ENCODE data around the gene DSCAML1.

The DSCAML1 gene

DNA sequence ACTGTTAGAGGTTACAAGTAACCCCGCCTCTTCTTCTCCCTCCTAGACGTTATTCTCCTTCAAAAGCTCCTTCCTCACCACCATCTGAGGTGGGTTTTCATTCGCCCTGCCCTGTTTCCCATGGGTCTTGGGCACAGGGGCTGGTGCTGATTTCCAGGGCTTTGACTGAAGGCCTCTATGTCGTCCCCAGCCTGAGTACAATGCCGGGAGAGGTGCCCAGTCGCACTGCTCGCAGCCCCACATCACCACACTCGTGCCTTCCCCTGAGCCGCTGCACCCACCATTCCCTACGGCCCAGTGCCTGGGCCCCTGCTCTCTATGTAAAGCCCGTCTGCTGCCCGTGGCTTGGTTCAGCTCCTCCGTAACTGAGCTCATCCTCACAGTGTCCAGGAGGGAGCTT is 169.8 kb downstream of the DSCAML1 start:
- H3K4me3 ChIP-seq (ENCODE audit: control insufficient read depth, low read depth, low read length) = no peak overlapping the region
- DNase-seq (ENCODE audit: low read depth) = no peak
- TF ChIP-seq, protein P1, sequence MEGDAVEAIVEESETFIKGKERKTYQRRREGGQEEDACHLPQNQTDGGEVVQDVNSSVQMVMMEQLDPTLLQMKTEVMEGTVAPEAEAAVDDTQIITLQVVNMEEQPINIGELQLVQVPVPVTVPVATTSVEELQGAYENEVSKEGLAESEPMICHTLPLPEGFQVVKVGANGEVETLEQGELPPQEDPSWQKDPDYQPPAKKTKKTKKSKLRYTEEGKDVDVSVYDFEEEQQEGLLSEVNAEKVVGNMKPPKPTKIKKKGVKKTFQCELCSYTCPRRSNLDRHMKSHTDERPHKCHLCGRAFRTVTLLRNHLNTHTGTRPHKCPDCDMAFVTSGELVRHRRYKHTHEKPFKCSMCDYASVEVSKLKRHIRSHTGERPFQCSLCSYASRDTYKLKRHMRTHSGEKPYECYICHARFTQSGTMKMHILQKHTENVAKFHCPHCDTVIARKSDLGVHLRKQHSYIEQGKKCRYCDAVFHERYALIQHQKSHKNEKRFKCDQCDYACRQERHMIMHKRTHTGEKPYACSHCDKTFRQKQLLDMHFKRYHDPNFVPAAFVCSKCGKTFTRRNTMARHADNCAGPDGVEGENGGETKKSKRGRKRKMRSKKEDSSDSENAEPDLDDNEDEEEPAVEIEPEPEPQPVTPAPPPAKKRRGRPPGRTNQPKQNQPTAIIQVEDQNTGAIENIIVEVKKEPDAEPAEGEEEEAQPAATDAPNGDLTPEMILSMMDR (IDR thresholded peaks at IDR 0.05; ENCODE audit: control insufficient read depth, insufficient read depth, low read depth, low read length, missing control alignments) = no peak

DNA sequence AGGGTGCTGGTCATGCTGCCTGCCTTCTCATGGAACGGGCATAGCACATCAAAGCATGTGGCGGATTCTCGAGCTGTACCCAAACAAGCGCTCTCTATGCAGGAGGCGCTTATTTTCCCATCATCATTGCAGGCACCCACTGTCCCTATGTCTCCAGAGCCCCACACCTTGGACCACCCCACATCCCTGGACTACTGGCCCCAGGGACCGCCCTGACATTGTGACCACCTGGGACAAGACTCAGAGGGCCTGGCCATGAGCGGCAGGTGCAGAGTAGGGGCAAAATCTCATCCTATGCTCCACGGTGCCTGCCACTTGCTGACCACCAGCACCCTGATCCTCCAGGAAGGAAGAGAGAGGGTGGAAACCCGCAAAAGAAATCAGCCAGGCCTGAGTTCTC is 170.4 kb downstream of the DSCAML1 start:
- no peak for DNase-seq (ENCODE audit: low read depth)
- TF ChIP-seq, protein P1 (IDR thresholded peaks at IDR 0.05; ENCODE audit: control insufficient read depth, insufficient read depth, low read depth, low read length, missing control alignments) = no peak
- H3K4me3 ChIP-seq (ENCODE audit: control insufficient read depth, low read depth, low read length) = no peak overlapping the region

DNA sequence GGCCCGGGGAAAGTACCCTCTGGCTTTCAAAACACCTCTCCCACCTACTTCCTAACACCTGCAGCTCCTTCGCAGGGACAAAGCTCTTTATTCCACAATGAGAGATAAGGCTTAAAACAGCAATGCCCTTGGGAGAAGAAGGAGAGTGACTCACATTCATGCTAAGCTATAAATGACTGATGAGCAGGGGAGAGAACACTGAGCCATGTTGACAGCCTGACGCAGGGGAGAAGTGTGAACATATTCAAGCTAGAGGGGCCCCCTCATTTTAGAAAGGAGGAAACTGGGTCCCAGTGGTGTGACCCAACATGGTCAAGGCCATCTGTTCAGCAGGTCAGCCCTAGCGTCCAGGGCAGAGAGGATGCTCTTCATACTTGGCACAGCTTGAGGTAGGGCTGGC is 171.8 kb downstream of the DSCAML1 start:
- DNase-seq (ENCODE audit: low read depth) = no peak
- no peak overlapping the region for H3K4me3 ChIP-seq (ENCODE audit: control insufficient read depth, low read depth, low read length)
- TF ChIP-seq, protein P1 (IDR thresholded peaks at IDR 0.05; ENCODE audit: control insufficient read depth, insufficient read depth, low read depth, low read length, missing control alignments) = no peak

DNA sequence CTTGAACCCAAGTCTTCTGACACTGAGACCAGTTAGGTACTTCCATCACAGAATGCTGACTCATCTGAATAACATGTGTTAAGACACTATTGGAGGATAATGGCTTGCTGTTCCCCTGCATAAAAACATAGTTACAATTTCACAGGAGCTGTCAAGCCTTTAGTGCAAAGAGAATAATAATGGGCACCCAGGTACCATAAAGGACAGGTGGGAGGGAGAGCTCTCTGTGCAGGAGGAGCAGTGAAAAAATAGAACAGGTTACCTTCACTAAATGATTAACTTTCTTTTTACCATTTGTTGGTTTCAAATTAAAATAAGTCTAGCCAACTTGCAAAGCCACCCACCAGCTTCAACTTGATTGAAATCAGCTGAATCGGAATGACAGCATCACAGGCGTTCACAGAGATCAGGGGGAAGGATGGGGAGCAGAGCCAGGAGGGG is 173.2 kb downstream of the DSCAML1 start:
- H3K4me3 ChIP-seq (ENCODE audit: control insufficient read depth, low read depth, low read length) = no peak overlapping the region
- TF ChIP-seq, protein P1 (IDR thresholded peaks at IDR 0.05; ENCODE audit: control insufficient read depth, insufficient read depth, low read depth, low read length, missing control alignments) = no peak
- no peak for DNase-seq (ENCODE audit: low read depth)

DNA sequence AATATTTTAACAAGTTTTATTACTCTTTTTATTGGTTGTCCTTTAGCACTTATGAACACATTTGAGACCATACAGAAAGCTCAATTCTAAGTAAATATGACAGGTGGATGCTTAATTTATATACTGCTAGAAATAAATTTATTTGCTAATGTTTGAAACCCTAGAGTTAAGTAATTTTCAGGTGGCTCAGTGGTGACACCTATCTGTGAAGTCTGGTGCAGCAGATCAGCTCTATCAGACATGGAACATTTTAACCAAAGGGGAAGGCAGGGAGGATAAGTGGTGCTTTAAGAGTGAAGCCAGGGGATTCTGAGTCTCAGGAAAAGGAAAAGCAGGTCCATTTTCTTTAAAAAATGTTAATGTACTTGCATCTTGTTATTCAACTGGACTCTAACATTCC is 175.8 kb downstream of the DSCAML1 start:
- H3K4me3 ChIP-seq (ENCODE audit: control insufficient read depth, low read depth, low read length) = no peak overlapping the region
- no peak for DNase-seq (ENCODE audit: low read depth)
- TF ChIP-seq, protein P1 (IDR thresholded peaks at IDR 0.05; ENCODE audit: control insufficient read depth, insufficient read depth, low read depth, low read length, missing control alignments) = peak; percentile 56

DNA sequence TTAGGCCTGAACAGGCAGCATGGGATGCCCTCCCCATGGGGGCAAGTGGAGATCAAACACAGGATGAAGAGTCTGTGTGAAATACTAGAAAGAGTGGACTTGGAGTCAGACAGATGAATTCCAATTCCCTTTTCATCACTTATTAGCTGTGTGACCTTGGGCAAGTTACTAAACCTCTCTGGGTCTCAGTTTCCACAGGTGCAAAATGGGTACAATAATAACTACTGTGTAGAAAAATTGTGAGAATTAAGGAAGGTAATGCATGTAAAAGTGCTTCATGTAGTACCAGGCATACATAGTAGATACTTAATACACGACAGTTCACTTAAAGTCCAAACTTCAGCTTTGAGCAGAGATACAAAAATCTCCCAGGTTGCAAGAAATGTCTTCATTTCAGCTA is 176.4 kb downstream of the DSCAML1 start:
- TF ChIP-seq, protein P1 (IDR thresholded peaks at IDR 0.05; ENCODE audit: control insufficient read depth, insufficient read depth, low read depth, low read length, missing control alignments) = no peak
- no peak for DNase-seq (ENCODE audit: low read depth)
- H3K4me3 ChIP-seq (ENCODE audit: control insufficient read depth, low read depth, low read length) = no peak overlapping the region

DNA sequence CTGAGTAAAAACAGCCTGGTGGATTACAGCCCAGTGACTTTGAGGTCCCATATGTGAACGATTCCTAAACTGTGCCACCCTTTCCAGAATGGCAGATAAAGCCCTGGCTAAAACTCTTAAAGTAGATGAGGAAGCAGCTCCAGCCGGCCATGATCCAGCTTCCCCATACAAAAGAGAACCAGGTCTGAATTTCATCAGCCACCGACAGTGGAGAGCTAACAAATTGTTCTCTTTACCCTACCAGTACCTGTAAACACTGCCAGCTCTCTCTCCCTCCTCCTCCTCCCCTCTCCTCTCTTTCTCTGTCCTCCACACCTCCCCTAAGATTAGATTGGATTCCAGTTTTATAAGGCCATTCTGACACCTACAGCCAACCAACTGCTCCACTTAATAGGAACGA is 176.9 kb downstream of the DSCAML1 start:
- no peak overlapping the region for H3K4me3 ChIP-seq (ENCODE audit: control insufficient read depth, low read depth, low read length)
- no peak for DNase-seq (ENCODE audit: low read depth)
- TF ChIP-seq, protein P1 (IDR thresholded peaks at IDR 0.05; ENCODE audit: control insufficient read depth, insufficient read depth, low read depth, low read length, missing control alignments) = no peak

Data from AG09309 (cell line).